Fibroblast of the aortic adventitia (primary cell): ENCODE results near the gene ZBTB47. TPM values are rescaled to one million over a fixed set of nuclear protein-coding genes. Genes with fewer than 3 reads are reported as not detected.

Source experiments
- DNase-seq: peaks from one replicate; pipeline ENCODE4 v3.0.0-alpha.2; 2010; ENCODE audit warnings: low read depth
- H3K4me3 ChIP-seq: 2 replicates; pipeline ENCODE4 v1.5.1; 2011; ENCODE audit warnings: low read depth, mild to moderate bottlenecking, control low read depth, low read length, moderate library complexity
- CTCF ChIP-seq: IDR thresholded peaks from 2 replicates; pipeline ENCODE4 v1.5.1; 2011; ENCODE audit warnings: mild to moderate bottlenecking, low read length, control low read depth, inconsistent platforms; ENCODE audit not compliant: insufficient read depth
- total RNA-seq: library from RNA; depleted of rRNA; stranded (reverse); fragments of >200 nt; gene quantifications from 2 replicates; pipeline ENCODE4 v1.2.3, GENCODE V29; 2012; ENCODE audit warnings: low replicate concordance

Gene ZBTB47
- total RNA-seq, 1 donor, result 41.8 TPM

GRCh38 chr3:42668413-42668760 is 14.9 kb downstream of the ZBTB47 start:
- no peak for TF ChIP-seq CTCF
- no peak for DNase-seq
- no peak overlapping the region for H3K4me3 ChIP-seq

- peak; percentile 36 for DNase-seq
- no peak overlapping the region for H3K4me3 ChIP-seq
- no peak for TF ChIP-seq CTCF
These were observed 15.3 kb downstream of the ZBTB47 start for GRCh38 chr3:42668793-42669217.

- no peak overlapping the region for H3K4me3 ChIP-seq
- TF ChIP-seq CTCF, result no peak
These were observed 16.6 kb downstream of the ZBTB47 start for GRCh38 chr3:42670051-42670576.

GRCh38 chr3:42670670-42671069 is 17.2 kb downstream of the ZBTB47 start:
- no peak for DNase-seq
- no peak for TF ChIP-seq CTCF
- H3K4me3 ChIP-seq, result no peak overlapping the region

More at GRCh38 chr3:42670051-42670576, 16.6 kb downstream of the ZBTB47 start:
- no peak for DNase-seq

- H3K4me3 ChIP-seq, result no peak overlapping the region
- no peak for DNase-seq
- no peak for TF ChIP-seq CTCF
These were observed 19.0 kb downstream of the ZBTB47 start for GRCh38 chr3:42672515-42672914.

- no peak for TF ChIP-seq CTCF
- no peak overlapping the region for H3K4me3 ChIP-seq
- no peak for DNase-seq
These were observed 19.6 kb downstream of the ZBTB47 start for GRCh38 chr3:42673082-42673481.

- no peak for DNase-seq
- H3K4me3 ChIP-seq, result no peak overlapping the region
- TF ChIP-seq CTCF, result no peak
These were observed 20.6 kb downstream of the ZBTB47 start for GRCh38 chr3:42674146-42674545.
